H9 (cell line): Measurements from ENCODE around the gene EFNA5. TPM values are rescaled to one million over a fixed set of nuclear protein-coding genes. Genes with fewer than 3 reads are reported as not detected.
A peak's percentile ranks its signal among the peaks of the same experiment; 100 is the strongest.

ENCODE experiments used
- DNase-seq: peaks from one replicate; pipeline ENCODE4 v3.0.0-alpha.2; 2017
- H2AFZ ChIP-seq: one replicate; pipeline ENCODE4 v1.6.1; 2013; ENCODE audit warnings: mild to moderate bottlenecking, low read length, control low read depth, moderate library complexity
- H2AK5ac ChIP-seq: 2 replicates; pipeline ENCODE4 v1.6.1; 2013; ENCODE audit warnings: low read length, control low read depth, mixed read lengths; ENCODE audit not compliant: insufficient read length
- H2BK120ac ChIP-seq: one replicate; pipeline ENCODE4 v1.6.1; 2013; ENCODE audit warnings: low read depth, mild to moderate bottlenecking, low read length, control low read depth, inconsistent platforms; ENCODE audit not compliant: poor library complexity, severe bottlenecking
- H2BK12ac ChIP-seq: 2 replicates; pipeline ENCODE4 v1.6.1; 2013; ENCODE audit warnings: low read length, control low read depth, mixed read lengths, low read depth; ENCODE audit not compliant: insufficient read length
- H2BK15ac ChIP-seq: 2 replicates; pipeline ENCODE4 v1.6.1; 2013; ENCODE audit warnings: low read depth, low read length, control low read depth
- H2BK20ac ChIP-seq: one replicate; pipeline ENCODE4 v1.6.1; 2013; ENCODE audit warnings: low read depth, mild to moderate bottlenecking, low read length, control low read depth, inconsistent platforms; ENCODE audit not compliant: poor library complexity, severe bottlenecking
- H2BK5ac ChIP-seq: 2 replicates; pipeline ENCODE4 v1.6.1; 2013; ENCODE audit warnings: low read length, control low read depth, mixed read lengths; ENCODE audit not compliant: insufficient read length
- H3K14ac ChIP-seq: 2 replicates; pipeline ENCODE4 v1.6.1; 2013; ENCODE audit warnings: low read length, control low read depth; ENCODE audit not compliant: insufficient read depth
- H3K18ac ChIP-seq: 2 replicates; pipeline ENCODE4 v1.6.1; 2013; ENCODE audit warnings: low read depth, mild to moderate bottlenecking, mixed read lengths, low read length, control low read depth; ENCODE audit not compliant: insufficient read length
- H3K23ac ChIP-seq: 2 replicates; pipeline ENCODE4 v1.6.1; 2013; ENCODE audit warnings: low read length, control low read depth, mixed read lengths, low read depth; ENCODE audit not compliant: insufficient read length
- H3K23me2 ChIP-seq: 2 replicates; pipeline ENCODE4 v1.6.1; 2013; ENCODE audit warnings: low read depth, mild to moderate bottlenecking, mixed read lengths, low read length, control low read depth; ENCODE audit not compliant: insufficient read length, poor library complexity, severe bottlenecking
- H3K27ac ChIP-seq: 2 replicates; pipeline ENCODE4 v1.5.1; 2013; ENCODE audit warnings: low read length, control low read depth, mixed read lengths, low read depth; ENCODE audit not compliant: insufficient read length
- H3K27me3 ChIP-seq: 2 replicates; pipeline ENCODE4 v1.6.1; 2013; ENCODE audit warnings: low read length, control low read depth, inconsistent platforms; ENCODE audit not compliant: insufficient read depth
- H3K4ac ChIP-seq: 2 replicates; pipeline ENCODE4 v1.6.1; 2013; ENCODE audit warnings: low read depth, mild to moderate bottlenecking, control low read depth, inconsistent platforms, low read length, moderate library complexity
- H3K4me1 ChIP-seq: 2 replicates; pipeline ENCODE4 v1.6.1; 2013; ENCODE audit warnings: low read length, control low read depth, inconsistent platforms; ENCODE audit not compliant: insufficient read depth
- H3K4me2 ChIP-seq: 2 replicates; pipeline ENCODE4 v1.6.1; 2013; ENCODE audit warnings: low read length, control low read depth, mixed read lengths; ENCODE audit not compliant: insufficient read length, insufficient read depth
- H3K56ac ChIP-seq: 2 replicates; pipeline ENCODE4 v1.6.1; 2013; ENCODE audit warnings: low read depth, mild to moderate bottlenecking, mixed read lengths, low read length, control low read depth; ENCODE audit not compliant: insufficient read length
- H3K79me1 ChIP-seq: 2 replicates; pipeline ENCODE4 v1.6.1; 2013; ENCODE audit warnings: low read depth, mild to moderate bottlenecking, moderate library complexity, low read length, control low read depth, inconsistent platforms; ENCODE audit not compliant: insufficient read depth, poor library complexity, severe bottlenecking
- H3K79me2 ChIP-seq: 2 replicates; pipeline ENCODE4 v1.6.1; 2013; ENCODE audit warnings: low read length, control low read depth, inconsistent platforms; ENCODE audit not compliant: insufficient read depth
- H3K9ac ChIP-seq: 2 replicates; pipeline ENCODE4 v1.6.1; 2013; ENCODE audit warnings: low read length, control low read depth, mixed read lengths; ENCODE audit not compliant: insufficient read length; ENCODE audit errors: extremely low read depth
- H3K9me3 ChIP-seq: one replicate; pipeline ENCODE4 v1.6.1; 2013; ENCODE audit warnings: low read depth, low read length, inconsistent platforms; ENCODE audit not compliant: control insufficient read depth
- H3T11ph ChIP-seq: one replicate; pipeline ENCODE4 v1.6.1; 2013; ENCODE audit warnings: mild to moderate bottlenecking, low read length, control low read depth, inconsistent platforms
- H4K20me1 ChIP-seq: one replicate; pipeline ENCODE4 v1.6.1; 2013; ENCODE audit not compliant: control insufficient read depth, insufficient read length, insufficient read depth
- H4K5ac ChIP-seq: 2 replicates; pipeline ENCODE4 v1.6.1; 2013; ENCODE audit warnings: low read depth, mild to moderate bottlenecking, mixed read lengths, low read length, control low read depth; ENCODE audit not compliant: insufficient read length
- H4K8ac ChIP-seq: replicated peaks from 2 replicates; pipeline ENCODE4 v1.6.1; 2013; ENCODE audit warnings: low read length, control low read depth, mixed read lengths, low read depth; ENCODE audit not compliant: insufficient read length
- H4K91ac ChIP-seq: 2 replicates; pipeline ENCODE4 v1.6.1; 2013; ENCODE audit warnings: low read depth, mild to moderate bottlenecking, moderate library complexity, mixed read lengths, low read length, control low read depth; ENCODE audit not compliant: insufficient read length
- H3K27ac Mint-ChIP-seq, 3 experiments: 2 replicates in 2 of 3; 3 replicates in 1 of 3; pipeline ENCODE4 v1.8.0; 2020 to 2021; ENCODE audit warnings: mixed read lengths in 3 of 3, mild to moderate bottlenecking in 1 of 3, moderate library complexity in 1 of 3
- H3K27me3 Mint-ChIP-seq: 2 replicates; pipeline ENCODE4 v1.8.0; 2021; ENCODE audit warnings: low read depth, mild to moderate bottlenecking, moderate library complexity, mixed read lengths
- H3K36me3 Mint-ChIP-seq, 3 experiments: 2 replicates in 2 of 3; 3 replicates in 1 of 3; pipeline ENCODE4 v1.8.0; 2020 to 2021; ENCODE audit warnings: low read depth in 3 of 3, mixed read lengths in 3 of 3; ENCODE audit not compliant: insufficient read depth in 1 of 3
- H3K4me1 Mint-ChIP-seq, 2 experiments: 2 replicates each; pipeline ENCODE4 v1.8.0; 2020; ENCODE audit warnings: mixed read lengths in 2 of 2
- H3K4me3 Mint-ChIP-seq, 2 experiments: 2 replicates in 1 of 2; 3 replicates in 1 of 2; pipeline ENCODE4 v1.8.0; 2020 to 2021; ENCODE audit warnings: mild to moderate bottlenecking in 2 of 2, mixed read lengths in 2 of 2, moderate library complexity in 1 of 2
- H3K9me3 Mint-ChIP-seq, 2 experiments: 2 replicates in 1 of 2; 3 replicates in 1 of 2; pipeline ENCODE4 v1.8.0; 2020; ENCODE audit warnings: mild to moderate bottlenecking in 2 of 2, mixed read lengths in 2 of 2, moderate library complexity in 1 of 2
- WGBS: extraction: QIAGEN DNeasy Blood & Tissue Kit; methylation state at CpG from one replicate; pipeline ENCODE4 v1.1.7; 2013; ENCODE audit warnings: missing lambda C conversion rate, low lambda C conversion rate, mixed read lengths; ENCODE audit not compliant: insufficient read length; ENCODE audit errors: extremely low coverage; 5-methylcytosine and 5-hydroxymethylcytosine counted together
- total RNA-seq: library from RNA; stranded (reverse); gene quantifications from 2 replicates; pipeline ENCODE4 v1.2.1, GENCODE V29; 2021
- TF ChIP-seq, protein P1 (sequence below): fragments of 200-600 bp; sonication (generic); conservative IDR thresholded peaks from 3 replicates; pipeline ENCODE4 v1.8.0; 2021; ENCODE audit warnings: antibody characterized with exemption, mild to moderate bottlenecking

EFNA5 gene
- total RNA-seq, 1 experiment from 2014 or later = 20.4 TPM

DNA sequence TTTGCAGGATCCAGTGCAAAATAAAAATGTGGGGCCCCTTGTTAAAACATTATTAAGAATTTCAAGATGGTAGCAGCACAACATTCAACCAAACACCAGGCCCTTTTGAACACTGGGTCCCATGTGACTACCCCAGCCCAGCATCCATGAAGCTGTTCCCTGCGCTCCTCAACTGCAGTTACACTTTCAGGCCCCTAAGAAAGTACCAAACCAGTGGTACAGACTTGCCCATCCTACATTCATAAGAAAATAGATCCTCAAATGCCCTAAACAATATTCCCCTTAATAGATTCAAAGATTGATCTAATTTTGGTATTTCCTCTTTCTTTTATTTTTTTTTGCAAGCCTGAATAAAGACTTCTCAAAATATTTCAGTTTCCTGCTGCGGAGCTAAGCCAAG, 201.7 kb downstream of the EFNA5 start:
- Histone ChIP-seq H3K9ac (no peak overlapping the region), H3K27me3 (no peaks in the 10 kb centered on the region), H3K27ac (no peak overlapping the region), H2AK5ac (no peak overlapping the region), H3T11ph (no peak overlapping the region), H3K23ac (no peak overlapping the region), H3K14ac (no peak overlapping the region), H3K4me2 (no peak overlapping the region), H3K9me3 (no peaks in the 10 kb centered on the region), H2AFZ (no peak overlapping the region), H3K23me2 (no peaks in the 10 kb centered on the region), H2BK120ac (no peak overlapping the region), H4K5ac (no peak overlapping the region), H2BK5ac (no peak overlapping the region), H4K91ac (no peak overlapping the region), H2BK15ac (no peak overlapping the region), H3K79me1 (no peaks in the 10 kb centered on the region), H2BK20ac (no peak overlapping the region), H4K8ac (no peak overlapping the region), H3K56ac (no peak overlapping the region), H3K4ac (no peak overlapping the region), H3K79me2 (no peaks in the 10 kb centered on the region), H4K20me1 (peaks cover 2% of the 10 kb centered on the region), H2BK12ac (no peak overlapping the region), H3K18ac (no peak overlapping the region), H3K4me1 (peaks cover 34% of the 10 kb centered on the region)
- Mint-ChIP-seq H3K36me3 (no peaks in the 10 kb centered on the region), H3K27ac (peak overlapping the region; percentile 19 to 73 (median 46); a peak in 4 of 7 replicates), H3K27me3 (no peaks in the 10 kb centered on the region), H3K4me3 (no peak overlapping the region), H3K9me3 (no peaks in the 10 kb centered on the region), H3K4me1 (peaks cover 89% of the 10 kb centered on the region in 2 experiments)
- TF ChIP-seq, protein P1, sequence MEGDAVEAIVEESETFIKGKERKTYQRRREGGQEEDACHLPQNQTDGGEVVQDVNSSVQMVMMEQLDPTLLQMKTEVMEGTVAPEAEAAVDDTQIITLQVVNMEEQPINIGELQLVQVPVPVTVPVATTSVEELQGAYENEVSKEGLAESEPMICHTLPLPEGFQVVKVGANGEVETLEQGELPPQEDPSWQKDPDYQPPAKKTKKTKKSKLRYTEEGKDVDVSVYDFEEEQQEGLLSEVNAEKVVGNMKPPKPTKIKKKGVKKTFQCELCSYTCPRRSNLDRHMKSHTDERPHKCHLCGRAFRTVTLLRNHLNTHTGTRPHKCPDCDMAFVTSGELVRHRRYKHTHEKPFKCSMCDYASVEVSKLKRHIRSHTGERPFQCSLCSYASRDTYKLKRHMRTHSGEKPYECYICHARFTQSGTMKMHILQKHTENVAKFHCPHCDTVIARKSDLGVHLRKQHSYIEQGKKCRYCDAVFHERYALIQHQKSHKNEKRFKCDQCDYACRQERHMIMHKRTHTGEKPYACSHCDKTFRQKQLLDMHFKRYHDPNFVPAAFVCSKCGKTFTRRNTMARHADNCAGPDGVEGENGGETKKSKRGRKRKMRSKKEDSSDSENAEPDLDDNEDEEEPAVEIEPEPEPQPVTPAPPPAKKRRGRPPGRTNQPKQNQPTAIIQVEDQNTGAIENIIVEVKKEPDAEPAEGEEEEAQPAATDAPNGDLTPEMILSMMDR = 0 out of 3 replicates have a peak, but pooled peaks have one; percentile 19
- DNase-seq = no peak
- WGBS = no CpG with 5 or more reads among the region's 2 CpGs
